MCF 10A (cell line): Measurements from ENCODE around the gene SCN9A. TPM values are rescaled to one million over a fixed set of nuclear protein-coding genes. Genes with fewer than 3 reads are reported as not detected.

Experiments used
- BruUV-seq: library from RNA; stranded (reverse); fragments of 400-500 nt; replicated peaks from 2 replicates; lab custom pipeline; 2021; lab: Mats Ljungman, UMichigan
- CTCF ChIA-PET: fragments of 300-600 bp; sonication (Branson Sonifier 250); formaldehyde crosslinking; extraction: SDS; loops from one replicate; lab custom pipeline; 2021; ENCODE audit warnings: antibody characterized with exemption, inconsistent platforms; lab: Yijun Ruan, JAX
- POLR2A ChIA-PET: fragments of 300-600, 350-650 bp; sonication (Branson Sonifier 250); formaldehyde crosslinking; extraction: SDS; loops from one replicate; lab custom pipeline; 2020; ENCODE audit warnings: antibody characterized with exemption, inconsistent platforms; lab: Yijun Ruan, JAX
- DNase-seq: peaks from one replicate; pipeline ENCODE4 v3.0.0-alpha.2; 2018; ENCODE audit not compliant: unreplicated experiment
- H3K27ac Mint-ChIP-seq: one replicate; pipeline ENCODE4 v1.8.0; 2022; ENCODE audit warnings: mild to moderate bottlenecking, low read depth, mixed read lengths; ENCODE audit not compliant: unreplicated experiment
- H3K27me3 Mint-ChIP-seq: one replicate; pipeline ENCODE4 v1.8.0; 2022; ENCODE audit warnings: mixed read lengths; ENCODE audit not compliant: insufficient read depth, unreplicated experiment
- H3K36me3 Mint-ChIP-seq: one replicate; pipeline ENCODE4 v1.8.0; 2022; ENCODE audit warnings: mild to moderate bottlenecking, moderate library complexity, mixed read lengths; ENCODE audit not compliant: insufficient read depth, unreplicated experiment
- H3K4me1 Mint-ChIP-seq: one replicate; pipeline ENCODE4 v1.8.0; 2022; ENCODE audit warnings: mixed read lengths; ENCODE audit not compliant: insufficient read depth, unreplicated experiment
- H3K4me3 Mint-ChIP-seq: one replicate; pipeline ENCODE4 v1.8.0; 2022; ENCODE audit warnings: mild to moderate bottlenecking, moderate library complexity, mixed read lengths; ENCODE audit not compliant: unreplicated experiment
- H3K9me3 Mint-ChIP-seq: one replicate; pipeline ENCODE4 v1.8.0; 2022; ENCODE audit warnings: mixed read lengths; ENCODE audit not compliant: unreplicated experiment
- intact Hi-C: fragments of 100-400 bp; cut with micrococcal nuclease; formaldehyde crosslinking; loops from 2 replicates; pipeline ENCODE4 v1.14.1; 2022
- total RNA-seq: library from RNA; stranded (reverse); gene quantifications from 2 replicates; pipeline ENCODE4 v1.2.3, GENCODE V29; 2022
- TF ChIP-seq, protein P1 (sequence below): fragments of 200-600 bp; IDR thresholded peaks from one replicate; pipeline ENCODE4 v1.8.0; 2022; ENCODE audit warnings: antibody characterized with exemption, mild to moderate bottlenecking; ENCODE audit not compliant: unreplicated experiment

SCN9A gene
- total RNA-seq, 1 experiment from 2014 or later = 1.3 TPM

DNA sequence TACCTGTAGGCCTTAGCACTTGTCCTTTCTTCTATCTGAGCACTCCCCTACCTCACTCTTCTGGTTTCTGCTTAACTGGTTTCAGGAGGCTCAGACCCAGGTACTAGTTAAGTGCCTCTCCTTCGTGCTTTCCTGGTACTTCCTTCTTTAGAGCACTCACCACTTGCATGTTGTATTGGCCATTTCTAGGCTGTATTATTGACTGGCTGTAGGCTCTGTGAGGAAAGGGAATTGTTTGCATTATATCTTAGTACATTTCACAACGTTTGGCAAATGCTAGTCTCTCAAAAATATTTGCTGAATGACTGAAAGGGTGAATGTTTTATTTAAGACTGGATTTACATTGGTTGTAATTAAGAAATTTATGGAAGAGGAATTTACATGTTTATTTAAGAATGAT, 212.0 kb downstream of the SCN9A start:
- ChIA-PET POLR2A (no interaction called here), CTCF (interaction anchor here (1.0 kb wide), 1 partner anchor 16 kb away, joined by 5 read pairs; no protein-coding TSS in a partner anchor)
- intact Hi-C loops = no loop called here
- H3K27ac Mint-ChIP-seq = no peak overlapping the region
- H3K36me3 Mint-ChIP-seq = peaks cover 5% of the 10 kb centered on the region
- BruUV-seq = no TSS peak
- no peaks in the 10 kb centered on the region for H3K9me3 Mint-ChIP-seq
- H3K4me3 Mint-ChIP-seq = no peak overlapping the region
- no peaks in the 10 kb centered on the region for H3K4me1 Mint-ChIP-seq
- H3K27me3 Mint-ChIP-seq = peaks cover 13% of the 10 kb centered on the region
- DNase-seq = no peak
- TF ChIP-seq, protein P1, sequence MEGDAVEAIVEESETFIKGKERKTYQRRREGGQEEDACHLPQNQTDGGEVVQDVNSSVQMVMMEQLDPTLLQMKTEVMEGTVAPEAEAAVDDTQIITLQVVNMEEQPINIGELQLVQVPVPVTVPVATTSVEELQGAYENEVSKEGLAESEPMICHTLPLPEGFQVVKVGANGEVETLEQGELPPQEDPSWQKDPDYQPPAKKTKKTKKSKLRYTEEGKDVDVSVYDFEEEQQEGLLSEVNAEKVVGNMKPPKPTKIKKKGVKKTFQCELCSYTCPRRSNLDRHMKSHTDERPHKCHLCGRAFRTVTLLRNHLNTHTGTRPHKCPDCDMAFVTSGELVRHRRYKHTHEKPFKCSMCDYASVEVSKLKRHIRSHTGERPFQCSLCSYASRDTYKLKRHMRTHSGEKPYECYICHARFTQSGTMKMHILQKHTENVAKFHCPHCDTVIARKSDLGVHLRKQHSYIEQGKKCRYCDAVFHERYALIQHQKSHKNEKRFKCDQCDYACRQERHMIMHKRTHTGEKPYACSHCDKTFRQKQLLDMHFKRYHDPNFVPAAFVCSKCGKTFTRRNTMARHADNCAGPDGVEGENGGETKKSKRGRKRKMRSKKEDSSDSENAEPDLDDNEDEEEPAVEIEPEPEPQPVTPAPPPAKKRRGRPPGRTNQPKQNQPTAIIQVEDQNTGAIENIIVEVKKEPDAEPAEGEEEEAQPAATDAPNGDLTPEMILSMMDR = no peak

DNA sequence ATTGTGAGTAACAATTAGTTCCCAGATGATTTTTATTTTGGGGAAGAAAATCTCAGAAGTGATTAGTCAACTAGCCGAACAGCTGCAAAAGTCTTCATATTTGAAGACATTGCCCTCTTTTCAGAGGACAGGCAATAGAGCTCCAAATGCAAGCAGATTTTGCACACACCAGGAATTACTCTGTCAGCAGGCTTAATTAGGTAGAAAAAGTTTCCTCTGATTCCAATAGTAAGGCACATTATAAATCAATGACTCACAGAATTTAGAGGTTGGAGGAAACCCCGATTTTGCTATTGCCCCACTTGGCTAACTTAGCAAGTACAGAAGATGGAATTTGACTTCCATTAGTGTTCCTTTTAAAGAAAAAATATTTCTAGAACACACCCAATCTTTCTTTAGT, 217.2 kb downstream of the SCN9A start:
- POLR2A ChIA-PET = no interaction called here
- Mint-ChIP-seq H3K27me3 (peaks cover 37% of the 10 kb centered on the region), H3K36me3 (peaks cover 5% of the 10 kb centered on the region), H3K9me3 (no peaks in the 10 kb centered on the region), H3K4me1 (no peaks in the 10 kb centered on the region), H3K27ac (no peak overlapping the region), H3K4me3 (no peak overlapping the region)
- intact Hi-C loops = no loop called here
- CTCF ChIA-PET = no interaction called here
- no TSS peak for BruUV-seq
- TF ChIP-seq, protein P1 = no peak
- DNase-seq = no peak

DNA sequence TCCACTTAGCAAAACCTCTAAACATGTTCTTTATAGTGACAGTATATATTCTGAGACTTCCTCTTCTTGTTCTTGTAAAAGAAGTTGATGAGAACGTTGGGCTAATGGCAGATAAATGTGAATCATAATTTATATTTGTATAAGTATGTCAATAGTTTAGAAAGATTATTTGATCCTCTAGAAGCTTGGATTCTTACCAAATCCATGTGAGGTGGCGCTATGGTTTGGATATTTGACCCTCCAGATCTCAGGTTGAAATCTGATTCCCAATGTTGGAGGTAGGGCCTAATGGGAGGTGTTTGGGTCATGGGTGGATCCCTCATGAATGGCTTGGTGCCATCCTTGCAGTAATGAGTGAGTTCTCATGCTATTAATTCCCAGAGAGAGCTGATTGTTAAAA, 218.2 kb downstream of the SCN9A start:
- no peak overlapping the region for H3K27ac Mint-ChIP-seq
- DNase-seq = peak; percentile 20
- no peaks in the 10 kb centered on the region for H3K9me3 Mint-ChIP-seq
- BruUV-seq = no TSS peak
- H3K4me1 Mint-ChIP-seq = no peaks in the 10 kb centered on the region
- ChIA-PET CTCF (no interaction called here), POLR2A (no interaction called here)
- no peak overlapping the region for H3K4me3 Mint-ChIP-seq
- peaks cover under 1% of the 10 kb centered on the region for H3K36me3 Mint-ChIP-seq
- H3K27me3 Mint-ChIP-seq = peaks cover 37% of the 10 kb centered on the region
- TF ChIP-seq, protein P1 = no peak
- intact Hi-C loops = no loop called here

DNA sequence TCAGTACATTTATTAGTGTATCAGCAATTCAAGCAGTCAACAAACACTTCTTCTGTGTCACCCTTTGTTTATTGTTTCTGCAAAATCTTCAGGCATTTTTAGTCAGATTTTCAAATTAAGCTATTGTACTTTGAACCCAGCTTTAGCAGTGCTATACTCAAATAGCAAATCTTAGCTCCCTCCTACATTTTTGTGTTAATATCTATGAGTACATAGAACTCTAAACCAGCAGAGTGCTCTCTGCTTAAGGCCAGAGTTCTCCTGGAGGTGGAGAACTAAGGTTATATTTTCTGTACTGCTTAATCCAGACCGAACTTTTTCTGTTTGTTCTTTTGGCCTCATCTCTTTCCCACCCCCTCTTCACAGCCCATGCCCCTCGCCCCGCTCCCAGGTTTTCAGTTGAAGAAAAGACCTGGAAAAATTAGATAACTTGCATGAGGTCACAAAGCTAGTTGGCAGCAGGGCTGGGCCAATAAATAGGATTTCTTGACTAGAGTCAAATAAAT, 218.7 kb downstream of the SCN9A start:
- ChIA-PET POLR2A (no interaction called here), CTCF (interaction anchor here (0.6 kb wide), 1 partner anchor 25 kb away, joined by 4 read pairs; no protein-coding TSS in a partner anchor)
- no peaks in the 10 kb centered on the region for H3K36me3 Mint-ChIP-seq
- H3K4me1 Mint-ChIP-seq = no peaks in the 10 kb centered on the region
- TF ChIP-seq, protein P1 = no peak
- H3K27me3 Mint-ChIP-seq = peaks cover 32% of the 10 kb centered on the region
- intact Hi-C loops = no loop called here
- no peak overlapping the region for H3K4me3 Mint-ChIP-seq
- DNase-seq = no peak
- no TSS peak for BruUV-seq
- no peaks in the 10 kb centered on the region for H3K9me3 Mint-ChIP-seq
- H3K27ac Mint-ChIP-seq = no peak overlapping the region
